GM12891 (cell line): ENCODE measurements around the gene CFAP45.

Experiments used
- POLR2A ChIP-seq: IDR thresholded peaks from 2 replicates; pipeline ENCODE4 v1.6.1; 2011; ENCODE audit warnings: low read depth, low read length, control low read depth
- POLR2AphosphoS5 ChIP-seq: IDR thresholded peaks from 2 replicates; pipeline ENCODE4 v1.6.1; 2011; ENCODE audit warnings: low read depth, low read length, control low read depth
- POU2F2 ChIP-seq: IDR thresholded peaks from 2 replicates; pipeline ENCODE4 v1.6.1; 2011; ENCODE audit warnings: low read depth, mild to moderate bottlenecking, control low read depth, low read length, moderate library complexity
- TAF1 ChIP-seq: IDR thresholded peaks from 2 replicates; pipeline ENCODE4 v1.6.1; 2011; ENCODE audit warnings: low read depth, low read length, control low read depth

DNA sequence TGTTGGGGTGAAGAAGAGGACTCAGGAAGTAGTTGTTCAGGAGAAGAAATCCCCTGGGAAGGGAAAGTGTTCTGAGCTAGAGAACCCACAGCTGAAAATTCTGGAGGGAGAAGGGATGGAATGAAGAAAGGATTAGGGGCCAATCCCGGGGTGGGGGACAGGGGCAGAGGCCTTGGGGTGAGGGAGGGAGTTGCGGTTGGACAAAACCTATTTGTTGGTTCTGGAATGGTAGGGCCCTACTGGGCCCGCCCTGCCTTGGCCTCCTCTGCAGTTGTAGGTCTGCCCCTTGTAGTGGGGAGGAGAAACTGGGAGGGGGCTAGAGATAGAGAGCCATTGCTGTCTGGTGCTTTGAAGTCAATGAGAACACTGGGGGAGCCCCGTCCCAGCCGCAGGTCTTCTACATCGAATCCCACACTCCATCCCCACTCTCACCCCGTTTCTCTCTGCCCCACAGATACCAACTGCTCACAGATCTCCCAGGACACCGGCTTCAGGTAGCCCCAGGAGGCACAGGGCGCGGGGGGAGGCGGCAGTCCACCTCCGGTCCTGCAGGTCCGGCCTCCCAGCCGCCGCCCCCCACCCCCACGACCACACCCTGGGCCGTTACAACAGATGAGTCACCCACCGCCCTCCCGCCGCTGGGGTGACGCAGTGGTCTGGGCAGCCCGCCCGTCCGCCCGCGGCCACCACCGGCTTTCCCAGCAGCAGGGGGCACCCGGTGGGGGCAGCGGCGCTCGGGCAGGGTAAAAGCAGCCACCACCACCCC, 24.2 kb upstream of the CFAP45 start:
- TF ChIP-seq POLR2AphosphoS5 (0 out of 2 replicates have a peak, but pooled peaks have one; percentile 10), TAF1 (peak; percentile 34; the same call in 1 of the 2 replicates), POU2F2 (no peak; the same call in none of the 2 replicates), POLR2A (no peak; the same call in none of the 2 replicates)
